Immature natural killer cell (primary cell): ENCODE measurements around the gene NIN. TPM values are rescaled to one million over a fixed set of nuclear protein-coding genes. Genes with fewer than 3 reads are reported as not detected.

ENCODE experiments used
- DNase-seq, 3 donors: peaks; one replicate each; pipeline ENCODE4 v3.0.0; 2022; ENCODE audit warnings: mixed read lengths in 1 of 3
- H3K27ac Mint-ChIP-seq, 6 donors: one replicate each; pipeline ENCODE4 v1.8.0; 2020; ENCODE audit warnings: mixed read lengths in 6 of 6, mild to moderate bottlenecking in 5 of 6, inconsistent platforms in 4 of 6, moderate library complexity in 3 of 6
- H3K27me3 Mint-ChIP-seq, 3 donors: one replicate each; pipeline ENCODE4 v1.8.0; 2020 to 2021; ENCODE audit warnings: low read depth in 3 of 3, mild to moderate bottlenecking in 3 of 3, mixed read lengths in 3 of 3, moderate library complexity in 3 of 3, inconsistent platforms in 1 of 3
- H3K36me3 Mint-ChIP-seq, 3 donors: one replicate each; pipeline ENCODE4 v1.8.0; 2020; ENCODE audit warnings: mixed read lengths in 3 of 3, inconsistent platforms in 2 of 3, mild to moderate bottlenecking in 2 of 3
- H3K4me1 Mint-ChIP-seq, 2 donors: one replicate each; pipeline ENCODE4 v1.8.0; 2020; ENCODE audit warnings: inconsistent platforms in 2 of 2, mild to moderate bottlenecking in 2 of 2, mixed read lengths in 2 of 2, moderate library complexity in 1 of 2
- H3K4me3 Mint-ChIP-seq, 5 donors: one replicate each; pipeline ENCODE4 v1.8.0; 2020; ENCODE audit warnings: mild to moderate bottlenecking in 5 of 5, mixed read lengths in 5 of 5, inconsistent platforms in 3 of 5, moderate library complexity in 3 of 5
- H3K9me3 Mint-ChIP-seq, 6 donors: one replicate each; pipeline ENCODE4 v1.8.0; 2020; ENCODE audit warnings: mild to moderate bottlenecking in 6 of 6, mixed read lengths in 6 of 6, inconsistent platforms in 4 of 6, moderate library complexity in 3 of 6
- polyA plus RNA-seq, 3 donors: library from polyadenylated mRNA; unstranded; fragments of 300-500 nt; fragmentation: Illumina TruSeq; gene quantifications; one replicate each; pipeline ENCODE4 v1.2.3, GENCODE V29; 2021

The NIN gene
- polyA plus RNA-seq, 3 donors from 2014 or later = 8.4 to 43.3 (median 9.7) TPM

GRCh38 chr14:50676814-50677516, 154.0 kb downstream of the NIN start:
- no peak for DNase-seq
- Mint-ChIP-seq H3K4me3 (no peak overlapping the region), H3K27ac (no peak overlapping the region), H3K36me3 (no peaks in the 10 kb centered on the region), H3K27me3 (peaks cover 0 to 5% (median 3%) of the 10 kb centered on the region in 3 donors), H3K4me1 (no peaks in the 10 kb centered on the region), H3K9me3 (no peaks in the 10 kb centered on the region)

DNA sequence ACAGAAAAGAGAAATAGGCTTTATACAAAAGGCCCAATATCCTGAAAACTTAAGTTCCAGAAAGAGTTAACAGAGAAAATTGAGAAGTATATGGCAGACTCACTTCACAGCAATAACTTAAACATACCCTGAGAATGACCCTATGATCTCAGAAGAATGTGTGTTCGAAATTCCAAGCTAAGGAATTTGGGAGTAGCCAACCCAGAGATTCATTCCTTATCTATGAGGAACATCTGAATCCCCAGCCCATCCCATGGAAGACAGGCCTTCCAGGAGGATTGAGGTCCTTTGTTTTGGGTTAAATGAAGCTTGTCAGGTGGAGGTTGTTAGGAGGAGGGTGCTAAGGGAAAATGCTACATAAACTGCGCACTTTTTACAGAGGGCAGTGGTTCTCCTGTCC, 155.4 kb downstream of the NIN start:
- Mint-ChIP-seq H3K4me3 (no peak overlapping the region), H3K27me3 (peaks cover 0 to 5% (median 2%) of the 10 kb centered on the region in 3 donors), H3K4me1 (no peaks in the 10 kb centered on the region), H3K9me3 (no peaks in the 10 kb centered on the region), H3K36me3 (no peaks in the 10 kb centered on the region), H3K27ac (no peak overlapping the region)
- DNase-seq = no peak

- no peak for DNase-seq
- no peaks in the 10 kb centered on the region for H3K36me3 Mint-ChIP-seq
- H3K9me3 Mint-ChIP-seq = no peaks in the 10 kb centered on the region
- peaks cover 14 to 18% of the 10 kb centered on the region in 2 donors for H3K4me1 Mint-ChIP-seq
- H3K4me3 Mint-ChIP-seq = no peak overlapping the region
- peaks cover 0 to 11% (median 4%) of the 10 kb centered on the region in 3 donors for H3K27me3 Mint-ChIP-seq
- H3K27ac Mint-ChIP-seq = no peak overlapping the region
These were observed 160.1 kb downstream of the NIN start for GRCh38 chr14:50670866-50671256.

DNA sequence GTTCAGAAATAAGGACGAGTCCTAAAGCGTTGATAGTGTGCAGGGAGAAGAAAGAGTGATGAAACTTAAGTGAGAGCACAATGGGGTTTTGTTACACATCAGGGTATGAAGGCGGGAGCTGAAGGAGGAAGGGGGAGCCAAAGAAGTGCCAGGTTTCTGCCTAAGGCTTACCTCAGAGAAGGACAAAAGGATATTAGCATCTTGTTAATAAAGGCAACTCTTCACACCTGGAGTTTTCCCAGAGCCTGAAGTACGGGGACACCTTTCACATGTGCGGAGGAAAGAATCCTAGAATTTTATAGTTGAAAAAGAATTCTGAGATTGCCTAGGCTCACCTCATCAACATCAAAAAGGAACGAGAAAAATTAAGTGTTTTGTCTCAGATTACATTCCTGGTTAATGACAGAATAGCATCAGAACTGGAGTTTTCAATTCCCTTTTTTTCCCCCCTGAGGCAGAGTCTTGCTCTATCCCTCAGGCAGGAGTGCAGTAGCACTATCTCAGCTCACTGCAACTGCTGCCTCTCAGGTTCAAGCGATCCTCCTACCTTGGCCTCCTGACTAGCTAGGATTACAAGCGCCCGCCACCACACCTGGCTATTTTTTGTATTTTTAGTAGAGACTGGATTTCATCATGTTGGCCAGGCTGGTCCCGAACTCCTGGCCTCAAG, 160.6 kb downstream of the NIN start:
- peaks cover 14 to 18% of the 10 kb centered on the region in 2 donors for H3K4me1 Mint-ChIP-seq
- H3K36me3 Mint-ChIP-seq = no peaks in the 10 kb centered on the region
- no peaks in the 10 kb centered on the region for H3K9me3 Mint-ChIP-seq
- no peak overlapping the region for H3K4me3 Mint-ChIP-seq
- no peak overlapping the region for H3K27ac Mint-ChIP-seq
- DNase-seq = no peak
- H3K27me3 Mint-ChIP-seq = peaks cover 0 to 11% (median 4%) of the 10 kb centered on the region in 3 donors

Other genes starting within 250 kb of the NIN start
- 1 to 10 TPM; 2.9 to 6.9 (median 5.3) TPM for gene SAV1, start 162.9 kb downstream of the NIN start, polyA plus RNA-seq
- gene ABHD12B, start 40.9 kb upstream of the NIN start, polyA plus RNA-seq = not detected
- gene PYGL, start 113.3 kb upstream of the NIN start, polyA plus RNA-seq = 1 to 10 TPM in 1 of 3 donors, under 1 TPM in 1, not detected in 1; 0.50 to 2.1 TPM